Measurements from ENCODE around the gene CRTAP.
"Not testable (repeated sequence)": the region's sequence is repeated elsewhere in the genome, so short reads cannot be mapped to it uniquely, and the experiment has no call there.

CRTAP gene

GRCh38 chr3:33092496-33093254 lies 21.1 kb upstream of the CRTAP start:
- Mint-ChIP-seq H3K4me3 (no peak overlapping the region), H3K27me3 (no peaks in the 10 kb centered on the region), H3K9me3 (no peaks in the 10 kb centered on the region), H3K36me3 (peaks cover 9% of the 10 kb centered on the region), H3K4me1 (peaks cover 74% of the 10 kb centered on the region), H3K27ac (no peak overlapping the region)

DNA sequence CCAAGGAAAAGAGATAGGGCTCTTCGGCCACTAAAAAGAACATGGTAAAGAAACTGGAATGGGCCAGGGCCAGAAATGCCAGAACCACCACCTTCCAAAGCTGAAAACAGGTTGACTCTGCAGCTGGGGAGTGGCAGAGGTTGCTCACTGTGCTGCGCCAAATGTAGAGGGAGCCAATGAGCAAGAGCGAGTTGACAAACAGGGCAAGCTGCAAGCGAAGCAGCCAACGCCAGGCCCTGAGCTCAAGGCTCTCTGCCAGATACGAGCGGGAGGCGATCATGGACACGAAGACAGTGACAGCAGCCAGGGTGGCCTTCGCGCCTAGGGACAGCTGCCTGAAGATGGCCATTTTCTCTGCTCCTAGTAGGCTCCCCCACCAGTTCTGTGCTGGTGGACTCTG lies 20.0 kb upstream of the CRTAP start:
- H3K27me3 Mint-ChIP-seq: no peaks in the 10 kb centered on the region
- no peak overlapping the region for H3K27ac Mint-ChIP-seq
- no peaks in the 10 kb centered on the region for H3K9me3 Mint-ChIP-seq
- no peak overlapping the region for H3K4me3 Mint-ChIP-seq
- peaks cover 62% of the 10 kb centered on the region for H3K4me1 Mint-ChIP-seq
- H3K36me3 Mint-ChIP-seq: peaks cover 8% of the 10 kb centered on the region

DNA sequence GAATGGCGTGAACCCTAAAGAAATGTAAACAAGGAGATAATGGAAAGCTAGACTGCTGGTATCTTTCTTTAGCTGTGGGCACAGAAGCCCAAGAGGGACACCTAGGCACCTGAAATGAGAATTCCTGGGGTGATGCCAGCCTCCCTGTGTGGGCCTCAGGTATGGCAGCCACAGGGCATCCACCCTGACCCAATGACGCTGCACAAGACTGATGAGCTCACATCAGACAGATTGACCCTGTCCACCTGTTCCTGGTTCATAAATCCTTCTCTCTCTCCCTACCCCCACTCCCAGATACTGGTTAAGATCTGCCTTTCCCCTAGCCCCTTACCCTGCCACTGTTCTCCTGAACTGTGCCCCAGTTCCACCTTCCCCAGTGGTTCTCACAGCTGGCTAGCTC lies 18.4 kb upstream of the CRTAP start:
- H3K9me3 Mint-ChIP-seq: no peaks in the 10 kb centered on the region
- peak overlapping the region; percentile 30 for H3K27ac Mint-ChIP-seq
- no peaks in the 10 kb centered on the region for H3K27me3 Mint-ChIP-seq
- peak overlapping the region; percentile 93 for H3K4me3 Mint-ChIP-seq
- peaks cover 47% of the 10 kb centered on the region for H3K4me1 Mint-ChIP-seq
- H3K36me3 Mint-ChIP-seq: peaks cover 8% of the 10 kb centered on the region

DNA sequence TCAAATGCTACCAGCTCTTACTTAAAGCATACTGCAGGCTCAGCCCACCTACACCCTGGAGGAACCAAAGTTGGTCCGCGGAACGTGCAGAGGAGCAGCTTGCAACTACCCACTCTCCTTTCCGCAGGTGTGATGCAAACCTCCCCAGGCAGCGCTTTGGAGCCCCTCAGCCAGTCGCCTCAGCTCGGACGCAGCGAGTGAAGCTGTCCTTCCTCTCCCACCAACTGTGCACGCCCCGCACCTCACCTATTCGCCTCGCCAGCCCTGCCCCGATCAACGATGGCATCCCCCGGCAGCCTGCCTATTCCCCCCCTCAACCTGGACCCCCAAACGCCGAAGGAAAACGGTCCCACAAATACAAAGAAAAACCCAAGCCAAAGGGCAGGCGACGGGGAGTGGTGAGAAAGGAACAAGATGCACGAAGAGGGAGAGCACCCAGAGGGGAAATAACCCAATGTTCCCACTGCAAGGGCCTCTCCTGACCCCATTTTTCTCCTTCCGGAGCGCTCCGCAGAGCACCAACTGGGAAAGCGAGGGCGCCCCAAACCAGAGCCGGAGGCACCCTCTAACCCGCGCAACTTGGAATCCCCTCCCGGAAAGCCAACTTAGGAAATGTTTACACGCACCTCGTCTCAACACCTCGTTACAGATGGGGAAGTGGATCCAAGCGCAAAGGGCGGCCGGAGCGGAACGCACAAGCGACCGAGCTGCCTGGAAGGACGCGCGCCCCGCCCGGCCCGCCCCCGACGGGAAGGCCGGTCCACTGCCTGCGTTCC lies 17.5 kb upstream of the CRTAP start:
- Mint-ChIP-seq H3K4me3 (peak overlapping the region; percentile 93), H3K36me3 (peaks cover 8% of the 10 kb centered on the region)

DNA sequence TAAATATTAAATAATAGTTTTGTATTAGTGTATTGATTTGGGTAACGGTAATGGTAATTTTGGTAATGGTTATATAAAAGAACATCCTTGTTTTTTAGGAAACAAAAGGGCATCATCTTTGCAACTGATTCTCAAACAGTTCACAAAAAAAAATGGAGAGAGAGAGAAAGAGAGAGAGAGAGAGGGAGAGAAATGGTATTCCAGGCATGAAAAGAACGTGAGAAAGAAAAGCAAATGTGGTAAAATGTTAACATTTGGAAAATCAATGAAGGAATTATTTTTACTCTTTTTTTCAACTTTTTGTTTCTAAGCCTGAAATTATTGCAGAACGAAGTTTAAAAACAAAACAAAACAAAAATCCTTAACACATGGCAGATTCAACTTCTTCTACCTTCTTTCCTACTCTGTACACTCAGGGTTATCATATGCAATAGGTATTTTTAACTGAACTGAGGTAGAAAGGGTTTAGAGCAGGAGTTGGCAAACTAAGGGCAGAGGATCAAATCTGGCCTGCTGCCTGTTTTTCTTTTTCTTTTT lies 14.6 kb upstream of the CRTAP start:
- Mint-ChIP-seq H3K4me1 (peaks cover 12% of the 10 kb centered on the region), H3K27ac (no peak overlapping the region), H3K36me3 (no peaks in the 10 kb centered on the region), H3K9me3 (no peaks in the 10 kb centered on the region), H3K27me3 (peaks cover under 1% of the 10 kb centered on the region), H3K4me3 (no peak overlapping the region)

More for the DNA sequence above, 17.5 kb upstream of the CRTAP start:
- Mint-ChIP-seq H3K27me3 (no peaks in the 10 kb centered on the region), H3K9me3 (no peaks in the 10 kb centered on the region), H3K27ac (peak overlapping the region; percentile 70), H3K4me1 (peaks cover 38% of the 10 kb centered on the region)

DNA sequence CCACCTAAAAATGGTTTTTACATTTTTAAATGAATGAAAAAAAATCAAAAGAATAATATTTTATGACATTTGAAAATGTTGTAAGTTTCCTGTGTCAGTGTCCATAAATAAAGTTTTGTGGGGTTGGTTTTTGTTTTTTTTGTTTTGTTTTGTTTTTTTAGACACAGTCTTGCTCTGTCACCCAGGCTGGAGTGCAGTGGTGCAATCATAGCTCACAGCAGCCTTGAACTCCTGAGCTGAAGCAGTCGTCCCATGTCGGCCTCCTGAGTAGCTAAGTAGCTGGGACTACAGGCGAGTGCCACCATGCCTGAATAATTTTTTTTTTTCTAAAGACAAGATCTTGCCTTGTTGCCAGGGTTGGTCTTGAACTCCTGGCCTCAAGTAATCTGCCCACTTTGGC lies 14.1 kb upstream of the CRTAP start:
- H3K36me3 Mint-ChIP-seq: no peaks in the 10 kb centered on the region
- no peaks in the 10 kb centered on the region for H3K9me3 Mint-ChIP-seq
- no peak overlapping the region for H3K27ac Mint-ChIP-seq
- H3K4me3 Mint-ChIP-seq: no peak overlapping the region
- peaks cover 12% of the 10 kb centered on the region for H3K4me1 Mint-ChIP-seq
- H3K27me3 Mint-ChIP-seq: peaks cover 4% of the 10 kb centered on the region

DNA sequence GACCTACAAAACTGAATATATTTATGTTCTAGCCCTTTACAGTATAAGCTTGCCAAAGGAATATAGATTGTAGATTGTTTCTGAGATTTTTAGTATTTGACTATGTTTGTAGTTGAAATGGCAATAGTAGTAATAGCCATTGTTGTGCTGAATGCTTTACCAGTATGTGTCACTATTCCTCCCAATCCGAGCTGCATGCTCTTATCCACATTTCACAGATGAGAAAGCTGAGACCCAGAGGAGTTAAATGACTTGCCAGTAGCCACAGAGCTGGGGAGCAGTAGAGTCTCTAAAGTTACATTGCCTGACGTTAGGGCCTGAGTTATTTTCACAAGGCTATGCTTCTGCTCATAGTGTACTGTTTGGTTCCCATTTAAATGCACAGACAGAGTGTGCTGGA lies 13.6 kb upstream of the CRTAP start:
- Mint-ChIP-seq H3K27ac (no peak overlapping the region), H3K27me3 (peaks cover 4% of the 10 kb centered on the region), H3K4me1 (peaks cover 11% of the 10 kb centered on the region), H3K4me3 (no peak overlapping the region), H3K36me3 (no peaks in the 10 kb centered on the region), H3K9me3 (no peaks in the 10 kb centered on the region)

- H3K36me3 Mint-ChIP-seq: no peaks in the 10 kb centered on the region
- no peaks in the 10 kb centered on the region for H3K4me1 Mint-ChIP-seq
- no peaks in the 10 kb centered on the region for H3K9me3 Mint-ChIP-seq
- peaks cover 4% of the 10 kb centered on the region for H3K27me3 Mint-ChIP-seq
- H3K4me3 Mint-ChIP-seq: no peak overlapping the region
- H3K27ac Mint-ChIP-seq: no peak overlapping the region
These were observed 10.8 kb upstream of the CRTAP start for GRCh38 chr3:33103034-33103433.

DNA sequence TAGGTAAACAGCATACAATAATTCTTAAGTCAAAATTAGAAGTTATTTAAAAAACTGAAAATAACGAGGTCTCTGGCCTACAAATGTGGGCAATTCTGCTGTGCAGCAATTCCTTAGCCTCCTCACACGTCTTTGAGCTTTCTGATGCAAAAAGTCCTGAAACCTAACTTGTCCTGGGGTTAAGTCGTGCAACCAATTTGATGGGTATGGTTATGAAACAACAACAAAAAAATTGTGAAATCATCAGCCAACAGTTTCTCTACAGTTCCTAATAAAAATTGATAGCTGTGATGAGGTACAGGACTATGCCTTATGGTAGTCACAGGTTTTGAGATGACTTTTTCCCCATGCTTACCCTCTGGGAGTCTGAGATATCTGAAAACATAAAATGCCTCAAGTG lies 10.3 kb upstream of the CRTAP start:
- no peak overlapping the region for H3K27ac Mint-ChIP-seq
- no peaks in the 10 kb centered on the region for H3K4me1 Mint-ChIP-seq
- H3K36me3 Mint-ChIP-seq: no peaks in the 10 kb centered on the region
- no peaks in the 10 kb centered on the region for H3K9me3 Mint-ChIP-seq
- peaks cover 4% of the 10 kb centered on the region for H3K27me3 Mint-ChIP-seq
- no peak overlapping the region for H3K4me3 Mint-ChIP-seq

GRCh38 chr3:33104803-33105202 lies 9.0 kb upstream of the CRTAP start:
- Mint-ChIP-seq H3K9me3 (no peaks in the 10 kb centered on the region), H3K27me3 (peaks cover 4% of the 10 kb centered on the region), H3K4me1 (no peaks in the 10 kb centered on the region)

DNA sequence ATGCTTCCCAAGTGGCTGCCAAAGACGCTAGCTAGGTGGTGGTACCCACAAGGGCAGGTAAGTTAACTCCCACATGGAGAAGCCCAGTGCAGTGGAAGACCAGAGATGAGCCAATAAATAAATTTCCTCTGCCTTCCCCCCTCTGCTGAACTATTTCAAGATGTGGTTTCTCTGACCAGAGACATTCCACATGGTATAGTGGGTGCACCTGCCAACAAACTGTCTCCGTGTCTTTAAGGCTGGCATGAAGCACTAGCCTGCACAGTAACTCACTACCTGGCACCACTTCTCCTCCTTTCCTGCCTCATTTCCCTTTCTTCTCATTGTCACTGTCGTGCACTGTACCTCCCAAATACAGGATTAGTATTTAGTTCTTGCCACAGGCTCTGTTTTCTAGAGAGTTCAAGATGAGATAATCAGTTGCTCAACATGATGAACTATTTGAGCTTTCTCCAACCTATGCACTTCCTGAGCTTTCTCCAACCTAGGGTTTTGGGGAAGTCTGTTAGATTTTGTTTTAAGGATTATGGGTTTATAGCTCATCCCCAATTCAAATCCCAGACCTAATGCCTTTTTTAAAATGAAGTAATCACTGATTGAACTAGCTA lies 8.4 kb upstream of the CRTAP start:
- no peaks in the 10 kb centered on the region for H3K9me3 Mint-ChIP-seq
- no peak overlapping the region for H3K27ac Mint-ChIP-seq
- peaks cover 4% of the 10 kb centered on the region for H3K27me3 Mint-ChIP-seq
- no peaks in the 10 kb centered on the region for H3K4me1 Mint-ChIP-seq
- no peak overlapping the region for H3K4me3 Mint-ChIP-seq
- H3K36me3 Mint-ChIP-seq: no peaks in the 10 kb centered on the region

More at GRCh38 chr3:33104803-33105202, 9.0 kb upstream of the CRTAP start:
- no peak overlapping the region for H3K27ac Mint-ChIP-seq
- H3K36me3 Mint-ChIP-seq: no peaks in the 10 kb centered on the region
- H3K4me3 Mint-ChIP-seq: no peak overlapping the region

DNA sequence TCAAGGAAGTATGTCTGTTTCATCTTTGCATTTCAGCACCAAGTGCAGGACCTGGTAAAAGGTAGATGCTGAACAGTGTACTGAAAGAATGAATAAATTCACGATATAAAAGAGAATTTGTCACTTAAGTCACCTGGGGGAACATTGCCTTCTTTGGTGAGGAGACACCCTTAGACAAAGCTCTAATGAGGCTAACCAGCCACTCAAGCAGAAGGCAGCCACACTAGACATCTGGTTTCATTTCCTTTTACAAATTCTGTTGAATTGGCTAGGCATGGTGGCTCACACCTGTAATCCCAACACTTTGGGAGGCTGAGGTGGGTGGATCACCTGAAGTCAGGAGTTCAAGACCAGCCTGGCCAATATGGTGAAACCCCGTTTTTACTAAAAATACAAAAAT lies 7.0 kb upstream of the CRTAP start:
- H3K27ac Mint-ChIP-seq, H3K9me3 Mint-ChIP-seq, H3K27me3 Mint-ChIP-seq, H3K36me3 Mint-ChIP-seq, H3K4me1 Mint-ChIP-seq, H3K4me3 Mint-ChIP-seq: not testable (repeated sequence)

DNA sequence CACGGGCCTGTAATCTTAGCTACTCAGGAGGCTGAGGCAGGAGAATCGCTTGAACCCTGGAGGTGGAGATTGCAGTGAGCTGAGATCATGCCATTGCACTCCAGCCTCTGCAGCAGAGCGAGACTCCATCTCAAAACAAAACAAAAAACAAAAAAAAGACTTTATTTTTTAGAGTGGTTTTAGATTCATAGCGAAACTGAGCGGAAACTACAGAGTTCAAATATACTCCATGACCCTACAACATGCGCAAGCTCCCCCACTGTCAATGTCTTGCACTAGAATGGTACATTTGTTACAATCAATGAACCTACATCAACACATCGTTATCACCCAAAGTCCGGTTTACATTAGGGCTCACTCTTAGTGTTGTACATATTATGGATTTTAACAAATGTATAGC lies 2.2 kb upstream of the CRTAP start:
- no peak overlapping the region for H3K27ac Mint-ChIP-seq
- no peaks in the 10 kb centered on the region for H3K9me3 Mint-ChIP-seq
- H3K4me3 Mint-ChIP-seq: no peak overlapping the region
- no peaks in the 10 kb centered on the region for H3K36me3 Mint-ChIP-seq
- peaks cover 30% of the 10 kb centered on the region for H3K4me1 Mint-ChIP-seq
- no peaks in the 10 kb centered on the region for H3K27me3 Mint-ChIP-seq

- H3K4me1 Mint-ChIP-seq: peaks cover 33% of the 10 kb centered on the region
- no peaks in the 10 kb centered on the region for H3K36me3 Mint-ChIP-seq
- no peaks in the 10 kb centered on the region for H3K9me3 Mint-ChIP-seq
- H3K27ac Mint-ChIP-seq: peak overlapping the region; percentile 80
- peak overlapping the region; percentile 91 for H3K4me3 Mint-ChIP-seq
- H3K27me3 Mint-ChIP-seq: no peaks in the 10 kb centered on the region
These were observed 809 bp downstream of the CRTAP start for GRCh38 chr3:33114622-33115023.

GRCh38 chr3:33115024-33115768 lies 1.4 kb downstream of the CRTAP start:
- Mint-ChIP-seq H3K27ac (peak overlapping the region; percentile 70), H3K4me3 (peak overlapping the region; percentile 91), H3K9me3 (no peaks in the 10 kb centered on the region), H3K36me3 (no peaks in the 10 kb centered on the region), H3K4me1 (peaks cover 33% of the 10 kb centered on the region), H3K27me3 (no peaks in the 10 kb centered on the region)

Data from activated naive CD4-positive, alpha-beta T cell treated with anti-CD3 and anti-CD28 coated beads, Interleukin-2, amount 50 U/mL, for 24 hours (primary cell).